IPS-NIHi7 (cell line): ENCODE results near the gene STXBP6.
A peak's percentile ranks its signal among the peaks of the same experiment; 100 is the strongest.
"Not testable (repeated sequence)": the region's sequence is repeated elsewhere in the genome, so short reads cannot be mapped to it uniquely, and the experiment has no call there.

ENCODE experiments used
- DNase-seq: peaks from one replicate; pipeline ENCODE4 v3.0.0; 2012; ENCODE audit warnings: mixed read lengths; ENCODE audit errors: extremely low spot score

The STXBP6 gene

GRCh38 chr14:24858052-24858451 is 191.9 kb downstream of the STXBP6 start:
- no peak for DNase-seq

GRCh38 chr14:24857277-24857676 is 192.7 kb downstream of the STXBP6 start:
- DNase-seq: no peak

- no peak for DNase-seq
These were observed 196.5 kb downstream of the STXBP6 start for GRCh38 chr14:24853446-24853845.

- no peak for DNase-seq
These were observed 197.5 kb downstream of the STXBP6 start for GRCh38 chr14:24852312-24853060.

GRCh38 chr14:24851837-24852236 is 198.1 kb downstream of the STXBP6 start:
- DNase-seq: no peak

- no peak for DNase-seq
These were observed 198.5 kb downstream of the STXBP6 start for GRCh38 chr14:24851406-24851805.

- DNase-seq: no peak
These were observed 199.9 kb downstream of the STXBP6 start for GRCh38 chr14:24850072-24850471.

GRCh38 chr14:24849471-24849870 is 200.5 kb downstream of the STXBP6 start:
- DNase-seq: no peak

- no peak for DNase-seq
These were observed 201.7 kb downstream of the STXBP6 start for GRCh38 chr14:24848102-24848790.

GRCh38 chr14:24847568-24848095 is 202.3 kb downstream of the STXBP6 start:
- DNase-seq: no peak

- no peak for DNase-seq
These were observed 203.7 kb downstream of the STXBP6 start for GRCh38 chr14:24846261-24846660.

GRCh38 chr14:24845851-24846250 is 204.1 kb downstream of the STXBP6 start:
- DNase-seq: no peak

- no peak for DNase-seq
These were observed 205.9 kb downstream of the STXBP6 start for GRCh38 chr14:24844011-24844410.

GRCh38 chr14:24843494-24843893 is 206.5 kb downstream of the STXBP6 start:
- DNase-seq: no peak

GRCh38 chr14:24840204-24840893 is 209.6 kb downstream of the STXBP6 start:
- DNase-seq: no peak

GRCh38 chr14:24839617-24840203 is 210.2 kb downstream of the STXBP6 start:
- DNase-seq: no peak

- no peak for DNase-seq
These were observed 210.9 kb downstream of the STXBP6 start for GRCh38 chr14:24838945-24839616.

GRCh38 chr14:24837280-24838046 is 212.5 kb downstream of the STXBP6 start:
- peak; percentile 24 for DNase-seq

- DNase-seq: not testable (repeated sequence)
These were observed 213.6 kb downstream of the STXBP6 start for GRCh38 chr14:24836324-24836723.

GRCh38 chr14:24834956-24835355 is 215.0 kb downstream of the STXBP6 start:
- DNase-seq: no peak

GRCh38 chr14:24833385-24833784 is 216.6 kb downstream of the STXBP6 start:
- no peak for DNase-seq
